Right lobe of liver (tissue), 4 donors: ENCODE results near the gene PRSS38.

Experiments used
- POLR2A ChIP-seq: fragments of 450-650 bp; IDR thresholded peaks from one replicate; pipeline ENCODE4 v1.6.1; 2017; ENCODE audit warnings: antibody characterized with exemption, mild to moderate bottlenecking
- TF ChIP-seq, protein P1 (sequence below), 4 donors: fragments of 200-600 bp in 3 of 4; fragments of 450-650 bp in 1 of 4; IDR thresholded peaks; one replicate each; pipeline versions ENCODE4 v1.5.1 to v1.8.0; 2016 to 2022; ENCODE audit warnings: antibody characterized with exemption in 4 of 4, mild to moderate bottlenecking in 2 of 4
- donor health status: DM: no; HTN: no; CAD: no.
- donor health status: DM: no; HTN: no; CAD: no.
- donor health status: DM: no; HTN: yes; CAD: no.

DNA sequence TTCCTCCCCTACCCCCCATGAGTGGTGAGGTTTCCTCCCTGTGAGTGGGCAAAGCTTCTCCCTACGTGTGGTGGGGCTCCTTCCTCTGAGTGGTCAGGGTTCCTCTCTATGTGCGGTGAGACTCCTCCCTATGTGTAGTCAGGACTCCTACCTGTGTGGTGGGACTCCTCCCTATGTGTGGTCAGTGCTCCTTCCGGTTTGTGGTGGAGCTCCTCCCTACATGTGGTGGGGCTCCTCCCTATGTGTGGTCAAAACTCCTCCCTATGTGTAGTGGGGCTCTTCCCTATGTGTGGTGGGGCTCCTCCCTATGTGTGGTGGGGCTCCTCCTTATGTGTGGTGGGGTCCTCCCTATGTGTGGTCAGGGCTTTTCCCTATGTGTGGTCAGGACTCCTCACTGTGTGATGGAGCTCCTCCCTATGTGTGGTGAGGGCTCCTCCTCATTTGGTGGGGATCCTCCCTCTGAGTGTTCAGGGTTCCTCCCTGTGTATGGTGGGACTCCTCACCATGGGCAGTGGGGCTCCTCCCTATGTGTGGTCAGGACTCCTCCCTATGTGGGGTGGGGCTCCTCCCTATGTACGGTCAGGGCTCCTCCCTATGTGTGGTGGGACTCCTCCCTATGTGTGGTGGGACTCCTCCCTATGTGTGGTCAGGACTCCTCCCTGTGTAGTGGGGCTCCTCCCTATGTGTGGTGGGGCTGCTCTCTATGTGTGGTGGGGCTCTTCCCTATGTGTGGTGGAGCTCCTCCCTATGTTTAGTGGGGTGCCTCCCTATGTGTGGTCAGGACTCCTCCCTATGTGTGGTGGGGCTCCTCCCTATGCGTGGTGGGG lies 29.1 kb downstream of the PRSS38 start:
- TF ChIP-seq, protein P1, sequence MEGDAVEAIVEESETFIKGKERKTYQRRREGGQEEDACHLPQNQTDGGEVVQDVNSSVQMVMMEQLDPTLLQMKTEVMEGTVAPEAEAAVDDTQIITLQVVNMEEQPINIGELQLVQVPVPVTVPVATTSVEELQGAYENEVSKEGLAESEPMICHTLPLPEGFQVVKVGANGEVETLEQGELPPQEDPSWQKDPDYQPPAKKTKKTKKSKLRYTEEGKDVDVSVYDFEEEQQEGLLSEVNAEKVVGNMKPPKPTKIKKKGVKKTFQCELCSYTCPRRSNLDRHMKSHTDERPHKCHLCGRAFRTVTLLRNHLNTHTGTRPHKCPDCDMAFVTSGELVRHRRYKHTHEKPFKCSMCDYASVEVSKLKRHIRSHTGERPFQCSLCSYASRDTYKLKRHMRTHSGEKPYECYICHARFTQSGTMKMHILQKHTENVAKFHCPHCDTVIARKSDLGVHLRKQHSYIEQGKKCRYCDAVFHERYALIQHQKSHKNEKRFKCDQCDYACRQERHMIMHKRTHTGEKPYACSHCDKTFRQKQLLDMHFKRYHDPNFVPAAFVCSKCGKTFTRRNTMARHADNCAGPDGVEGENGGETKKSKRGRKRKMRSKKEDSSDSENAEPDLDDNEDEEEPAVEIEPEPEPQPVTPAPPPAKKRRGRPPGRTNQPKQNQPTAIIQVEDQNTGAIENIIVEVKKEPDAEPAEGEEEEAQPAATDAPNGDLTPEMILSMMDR (IDR thresholded peaks at IDR 0.05), result no peak
- no peak for TF ChIP-seq POLR2A
